SU-DHL-6 (cell line): ENCODE data around the gene ACSL5.

Experiments used
- H2AFZ ChIP-seq: fragments of 200-600 bp; sonication (generic); 2 replicates; pipeline ENCODE4 v1.6.1; 2014; ENCODE audit warnings: low read depth, mild to moderate bottlenecking, moderate library complexity, mixed read lengths, antibody characterized with exemption, low read length; ENCODE audit not compliant: severe bottlenecking
- H3F3A ChIP-seq: fragments of 200-600 bp; shearing (Covaris generic); 2 replicates; pipeline ENCODE4 v1.6.0; 2016; ENCODE audit warnings: antibody characterized with exemption, mild to moderate bottlenecking; ENCODE audit not compliant: insufficient read depth
- H3K27ac ChIP-seq: fragments of 200-600 bp; sonication (generic); 2 replicates; pipeline ENCODE4 v1.5.1; 2016; ENCODE audit warnings: low read depth, mild to moderate bottlenecking, low read length, moderate library complexity, mixed read lengths
- H3K27me3 ChIP-seq: fragments of 200-600 bp; sonication (generic), shearing (Covaris generic); 2 replicates; pipeline ENCODE4 v1.6.0; 2014; ENCODE audit warnings: mild to moderate bottlenecking, low read length
- H3K36me3 ChIP-seq: fragments of 200-600 bp; sonication (generic); 2 replicates; pipeline ENCODE4 v1.6.1; 2014; ENCODE audit warnings: mild to moderate bottlenecking, low read length, mixed read lengths
- H3K4me2 ChIP-seq: fragments of 300-600, 200-600 bp; shearing (Covaris generic), sonication (generic); 2 replicates; pipeline ENCODE4 v1.6.0; 2014; ENCODE audit warnings: low read length, low read depth, mild to moderate bottlenecking; ENCODE audit not compliant: poor library complexity, severe bottlenecking
- H3K4me3 ChIP-seq: fragments of 200-600 bp; sonication (generic); 2 replicates; pipeline ENCODE4 v1.5.1; 2014; ENCODE audit warnings: antibody characterized with exemption, low read length, mild to moderate bottlenecking, mixed read lengths; ENCODE audit not compliant: insufficient read depth, poor library complexity, severe bottlenecking
- H3K79me2 ChIP-seq: fragments of 200-600 bp; sonication (generic); 2 replicates; pipeline ENCODE4 v1.6.1; 2014; ENCODE audit warnings: mild to moderate bottlenecking, low read length, moderate library complexity; ENCODE audit not compliant: insufficient read depth
- H3K9ac ChIP-seq: fragments of 200-600 bp; sonication (generic); 2 replicates; pipeline ENCODE4 v1.7.0; 2014; ENCODE audit warnings: mild to moderate bottlenecking, low read length
- H3K9me2 ChIP-seq: fragments of 200-600 bp; sonication (generic); replicated peaks from 2 replicates; pipeline ENCODE4 v1.6.1; 2014; ENCODE audit warnings: low read length; ENCODE audit not compliant: insufficient read depth
- H3K9me3 ChIP-seq: fragments of 200-600 bp; sonication (generic); 2 replicates; pipeline ENCODE4 v1.6.1; 2014; ENCODE audit warnings: low read length, mixed read lengths; ENCODE audit not compliant: insufficient read depth
- H4K20me1 ChIP-seq: fragments of 200-600 bp; sonication (generic); 2 replicates; pipeline ENCODE4 v1.6.1; 2014; ENCODE audit warnings: low read depth, mild to moderate bottlenecking, antibody characterized with exemption, low read length, moderate library complexity, mixed read lengths
- EZH2phosphoT487 ChIP-seq: fragments of 200-600 bp; sonication (generic), shearing (Covaris generic); conservative IDR thresholded peaks from 2 replicates; pipeline ENCODE4 v1.6.1; 2018; ENCODE audit warnings: mild to moderate bottlenecking, antibody characterized with exemption, low read length, moderate library complexity, mixed read lengths
- TF ChIP-seq, protein P1 (sequence below): fragments of 200-600 bp; sonication (generic); IDR thresholded peaks from one replicate; pipeline ENCODE4 v1.5.1; 2017; ENCODE audit warnings: antibody characterized with exemption, mild to moderate bottlenecking, low read length, moderate library complexity; ENCODE audit not compliant: insufficient read depth, poor library complexity, severe bottlenecking

The ACSL5 gene

DNA sequence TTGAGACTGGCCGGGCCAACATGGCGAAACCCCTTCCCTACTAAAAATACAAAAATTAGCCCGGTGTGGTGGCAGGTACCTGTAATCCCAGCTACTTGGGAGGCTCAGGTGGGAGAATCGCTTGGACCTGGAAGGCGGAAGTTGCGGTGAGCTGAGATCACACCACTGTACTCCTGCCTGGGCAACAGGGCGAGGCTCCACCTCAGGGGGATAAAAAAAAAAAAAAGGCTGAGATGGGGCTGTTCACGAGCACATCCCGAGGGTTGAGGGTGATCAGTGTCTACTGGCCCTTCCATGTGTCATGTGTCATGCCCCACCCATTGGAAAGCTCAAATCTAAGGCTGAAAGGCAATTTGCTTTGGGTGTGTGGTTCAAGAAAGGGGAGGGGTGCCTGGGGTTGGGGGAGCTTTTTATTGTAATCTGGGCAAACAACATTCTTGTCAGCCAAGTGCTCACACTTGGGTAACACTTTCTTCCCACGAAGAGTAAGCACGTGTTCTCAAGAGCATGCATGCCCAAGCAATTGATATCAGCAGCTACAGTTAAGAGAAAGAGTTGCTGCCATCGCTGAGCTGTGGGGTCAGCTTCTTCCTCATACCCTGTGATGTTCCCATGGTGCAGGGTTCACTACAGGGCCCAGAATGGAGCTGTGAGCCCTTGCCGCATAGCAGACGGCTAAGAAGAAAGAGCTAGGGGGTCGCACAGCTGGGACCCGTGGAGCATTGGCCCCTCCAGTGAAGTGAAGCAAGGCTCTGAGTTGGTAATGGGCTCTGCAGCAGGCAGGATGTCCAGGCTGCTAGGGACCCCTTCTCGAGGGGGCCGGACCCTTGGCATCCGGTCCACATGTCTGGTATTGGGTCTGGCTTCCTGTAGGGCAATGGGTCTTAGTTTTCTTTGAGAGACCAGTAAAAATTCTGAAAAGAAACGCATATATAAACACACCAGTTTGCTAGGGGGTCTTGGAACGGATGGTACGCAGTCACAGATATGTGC lies 9.9 kb upstream of the ACSL5 start:
- Histone ChIP-seq H4K20me1 (no peaks in the 10 kb centered on the region), H3K4me3 (no peak overlapping the region), H3K9me3 (no peaks in the 10 kb centered on the region), H3K4me2 (no peak overlapping the region), H2AFZ (no peak overlapping the region), H3K9ac (no peak overlapping the region), H3K36me3 (no peaks in the 10 kb centered on the region), H3K27me3 (no peaks in the 10 kb centered on the region), H3K79me2 (no peaks in the 10 kb centered on the region), H3K27ac (no peak overlapping the region), H3F3A (no peaks in the 10 kb centered on the region), H3K9me2 (no peaks in the 10 kb centered on the region)
- TF ChIP-seq, protein P1, sequence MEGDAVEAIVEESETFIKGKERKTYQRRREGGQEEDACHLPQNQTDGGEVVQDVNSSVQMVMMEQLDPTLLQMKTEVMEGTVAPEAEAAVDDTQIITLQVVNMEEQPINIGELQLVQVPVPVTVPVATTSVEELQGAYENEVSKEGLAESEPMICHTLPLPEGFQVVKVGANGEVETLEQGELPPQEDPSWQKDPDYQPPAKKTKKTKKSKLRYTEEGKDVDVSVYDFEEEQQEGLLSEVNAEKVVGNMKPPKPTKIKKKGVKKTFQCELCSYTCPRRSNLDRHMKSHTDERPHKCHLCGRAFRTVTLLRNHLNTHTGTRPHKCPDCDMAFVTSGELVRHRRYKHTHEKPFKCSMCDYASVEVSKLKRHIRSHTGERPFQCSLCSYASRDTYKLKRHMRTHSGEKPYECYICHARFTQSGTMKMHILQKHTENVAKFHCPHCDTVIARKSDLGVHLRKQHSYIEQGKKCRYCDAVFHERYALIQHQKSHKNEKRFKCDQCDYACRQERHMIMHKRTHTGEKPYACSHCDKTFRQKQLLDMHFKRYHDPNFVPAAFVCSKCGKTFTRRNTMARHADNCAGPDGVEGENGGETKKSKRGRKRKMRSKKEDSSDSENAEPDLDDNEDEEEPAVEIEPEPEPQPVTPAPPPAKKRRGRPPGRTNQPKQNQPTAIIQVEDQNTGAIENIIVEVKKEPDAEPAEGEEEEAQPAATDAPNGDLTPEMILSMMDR, result no peak
- TF ChIP-seq EZH2phosphoT487, result no peak

DNA sequence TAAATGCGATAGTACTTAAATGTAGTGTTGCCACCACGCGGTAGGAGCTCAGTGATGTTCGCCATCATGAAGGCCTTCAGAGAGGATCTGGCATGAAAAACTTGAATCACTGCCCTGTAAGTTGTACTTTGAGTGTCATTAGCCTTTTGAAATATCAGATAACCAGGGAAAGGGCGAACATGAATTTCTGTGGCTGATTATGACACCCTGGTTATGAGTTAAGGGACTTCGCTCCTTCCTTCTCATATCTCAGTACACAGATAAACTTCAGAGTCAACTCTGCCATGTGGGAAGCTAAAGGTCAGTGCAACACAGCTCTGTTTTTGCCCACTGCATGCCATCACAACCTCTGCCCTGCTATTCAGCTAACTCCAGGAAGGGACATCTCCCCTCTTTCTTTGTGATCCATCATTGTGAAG lies 8.9 kb upstream of the ACSL5 start:
- H3K9ac ChIP-seq, result no peak overlapping the region
- H3K9me3 ChIP-seq, result no peaks in the 10 kb centered on the region
- H2AFZ ChIP-seq, result no peak overlapping the region
- H3K27ac ChIP-seq, result no peak overlapping the region
- H3K9me2 ChIP-seq, result no peaks in the 10 kb centered on the region
- H3K36me3 ChIP-seq, result no peaks in the 10 kb centered on the region
- TF ChIP-seq, protein P1, result no peak
- no peak for TF ChIP-seq EZH2phosphoT487
- no peak overlapping the region for H3K4me2 ChIP-seq
- H3K4me3 ChIP-seq, result no peak overlapping the region
- no peaks in the 10 kb centered on the region for H3K79me2 ChIP-seq
- no peaks in the 10 kb centered on the region for H3K27me3 ChIP-seq
- no peaks in the 10 kb centered on the region for H3F3A ChIP-seq
- H4K20me1 ChIP-seq, result no peaks in the 10 kb centered on the region

DNA sequence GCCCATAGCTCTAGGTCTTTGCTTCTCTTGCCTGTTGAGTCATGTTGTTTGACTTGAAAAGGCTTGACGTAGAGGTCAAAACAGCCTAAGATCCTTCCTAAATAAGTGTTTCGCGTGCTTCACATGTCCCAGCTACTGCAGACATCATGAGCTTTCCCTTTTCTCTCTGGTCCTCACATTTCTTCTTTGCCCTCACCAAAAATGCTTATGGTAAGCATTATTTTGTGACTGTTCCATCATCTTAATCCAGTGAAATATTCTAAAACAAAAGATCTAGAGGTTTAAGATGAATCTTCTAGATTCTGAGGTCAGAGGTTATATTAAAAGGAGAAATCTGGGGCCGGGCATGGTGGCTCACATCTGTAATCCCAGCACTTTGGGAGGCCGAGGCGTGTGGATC lies 8.5 kb upstream of the ACSL5 start:
- H3K27me3 ChIP-seq, result no peaks in the 10 kb centered on the region
- H3F3A ChIP-seq, result no peaks in the 10 kb centered on the region
- H2AFZ ChIP-seq, result no peak overlapping the region
- no peak overlapping the region for H3K27ac ChIP-seq
- H3K4me3 ChIP-seq, result no peak overlapping the region
- H3K9me2 ChIP-seq, result no peaks in the 10 kb centered on the region
- no peak overlapping the region for H3K9ac ChIP-seq
- TF ChIP-seq EZH2phosphoT487, result no peak
- TF ChIP-seq, protein P1, result no peak
- no peaks in the 10 kb centered on the region for H3K36me3 ChIP-seq
- H3K9me3 ChIP-seq, result no peaks in the 10 kb centered on the region
- no peaks in the 10 kb centered on the region for H4K20me1 ChIP-seq
- no peaks in the 10 kb centered on the region for H3K79me2 ChIP-seq
- H3K4me2 ChIP-seq, result no peak overlapping the region
